Measurements from ENCODE around the gene GSPT1.

The GSPT1 gene

GRCh38 chr16:11913425-11914079 is 2.2 kb downstream of the GSPT1 start:
- peak; percentile 25 for DNase-seq (ENCODE audit: low spot score)

- DNase-seq (ENCODE audit: low spot score), result no peak
Measured at GRCh38 chr16:11909653-11910545, 5.9 kb downstream of the GSPT1 start.

- no peak for DNase-seq (ENCODE audit: low spot score)
Measured at GRCh38 chr16:11907160-11907970, 8.4 kb downstream of the GSPT1 start.

- DNase-seq (ENCODE audit: low spot score), result no peak
Measured at GRCh38 chr16:11903906-11904305, 11.8 kb downstream of the GSPT1 start.

GRCh38 chr16:11901091-11901490 is 14.7 kb downstream of the GSPT1 start:
- DNase-seq (ENCODE audit: low spot score), result no peak

GRCh38 chr16:11896486-11897176 is 19.1 kb downstream of the GSPT1 start:
- DNase-seq (ENCODE audit: low spot score), result no peak

GRCh38 chr16:11893571-11893970 is 22.2 kb downstream of the GSPT1 start:
- DNase-seq (ENCODE audit: low spot score), result no peak

GRCh38 chr16:11892761-11893160 is 23.0 kb downstream of the GSPT1 start:
- no peak for DNase-seq (ENCODE audit: low spot score)

GRCh38 chr16:11890231-11890965 is 25.4 kb downstream of the GSPT1 start:
- no peak for DNase-seq (ENCODE audit: low spot score)

GRCh38 chr16:11886881-11887280 is 28.9 kb downstream of the GSPT1 start:
- DNase-seq (ENCODE audit: low spot score), result no peak

- no peak for DNase-seq (ENCODE audit: low spot score)
Measured at GRCh38 chr16:11884035-11884434, 31.7 kb downstream of the GSPT1 start.

- DNase-seq (ENCODE audit: low spot score), result no peak
Measured at GRCh38 chr16:11880007-11880406, 35.7 kb downstream of the GSPT1 start.

GRCh38 chr16:11877374-11877773 is 38.4 kb downstream of the GSPT1 start:
- no peak for DNase-seq (ENCODE audit: low spot score)

GRCh38 chr16:11876306-11876705 is 39.5 kb downstream of the GSPT1 start:
- no peak for DNase-seq (ENCODE audit: low spot score)

GRCh38 chr16:11875721-11876120 is 40.0 kb downstream of the GSPT1 start:
- DNase-seq (ENCODE audit: low spot score), result no peak

- no peak for DNase-seq (ENCODE audit: low spot score)
Measured at GRCh38 chr16:11871193-11871592, 44.6 kb downstream of the GSPT1 start.

GRCh38 chr16:11870399-11870798 is 45.4 kb downstream of the GSPT1 start:
- DNase-seq (ENCODE audit: low spot score), result no peak

- DNase-seq (ENCODE audit: low spot score), result no peak
Measured at GRCh38 chr16:11869353-11870228, 46.2 kb downstream of the GSPT1 start.

- no peak for DNase-seq (ENCODE audit: low spot score)
Measured at GRCh38 chr16:11868412-11868980, 47.3 kb downstream of the GSPT1 start.

- no peak for DNase-seq (ENCODE audit: low spot score)
Measured at GRCh38 chr16:11862489-11862888, 53.3 kb downstream of the GSPT1 start.
